Nephron (organoid): ENCODE data around the gene OR52K1.
"Not testable (repeated sequence)": the region's sequence is repeated elsewhere in the genome, so short reads cannot be mapped to it uniquely, and the experiment has no call there.

Source experiments
- H3K27ac Mint-ChIP-seq, 3 experiments: 2 replicates each; pipeline ENCODE4 v1.8.0; 2020; ENCODE audit warnings: mixed read lengths in 3 of 3, mild to moderate bottlenecking in 2 of 3, moderate library complexity in 1 of 3
- H3K27me3 Mint-ChIP-seq: 2 replicates; pipeline ENCODE4 v1.8.0; 2021; ENCODE audit warnings: low read depth, mild to moderate bottlenecking, moderate library complexity, mixed read lengths
- H3K36me3 Mint-ChIP-seq: 2 replicates; pipeline ENCODE4 v1.8.0; 2020; ENCODE audit warnings: low read depth, mixed read lengths
- H3K4me1 Mint-ChIP-seq: 2 replicates; pipeline ENCODE4 v1.8.0; 2020; ENCODE audit warnings: mixed read lengths
- H3K4me3 Mint-ChIP-seq, 3 experiments: 2 replicates each; pipeline ENCODE4 v1.8.0; 2020; ENCODE audit warnings: mild to moderate bottlenecking in 3 of 3, mixed read lengths in 3 of 3, moderate library complexity in 2 of 3
- H3K9me3 Mint-ChIP-seq: 2 replicates; pipeline ENCODE4 v1.8.0; 2020; ENCODE audit warnings: mixed read lengths
- CTCF ChIP-seq, 3 experiments: fragments of 200-600 bp; sonication (generic); IDR thresholded peaks; one replicate each; pipeline ENCODE4 v1.5.0; 2021; ENCODE audit warnings: antibody characterized with exemption in 3 of 3; ENCODE audit not compliant: unreplicated experiment in 3 of 3

Gene OR52K1

GRCh38 chr11:4511282-4512245, 29.1 kb downstream of the OR52K1 start:
- no peak for TF ChIP-seq CTCF (IDR thresholded peaks at IDR 0.05; ENCODE audit: unreplicated experiment in 3 of 3)
- no peak overlapping the region for H3K27ac Mint-ChIP-seq
- no peak overlapping the region for H3K4me3 Mint-ChIP-seq
- no peaks in the 10 kb centered on the region for H3K36me3 Mint-ChIP-seq
- H3K4me1 Mint-ChIP-seq: no peaks in the 10 kb centered on the region
- H3K27me3 Mint-ChIP-seq: no peaks in the 10 kb centered on the region
- H3K9me3 Mint-ChIP-seq: peaks cover 2% of the 10 kb centered on the region

- H3K36me3 Mint-ChIP-seq: no peaks in the 10 kb centered on the region
- no peaks in the 10 kb centered on the region for H3K27me3 Mint-ChIP-seq
- H3K9me3 Mint-ChIP-seq: no peaks in the 10 kb centered on the region
- H3K4me1 Mint-ChIP-seq: no peaks in the 10 kb centered on the region
- no peak overlapping the region for H3K4me3 Mint-ChIP-seq
- TF ChIP-seq CTCF (IDR thresholded peaks at IDR 0.05; ENCODE audit: unreplicated experiment in 3 of 3): no peak
- H3K27ac Mint-ChIP-seq: no peak overlapping the region
These were observed 31.8 kb downstream of the OR52K1 start for GRCh38 chr11:4514196-4514595.

GRCh38 chr11:4522339-4522738, 39.9 kb downstream of the OR52K1 start:
- Mint-ChIP-seq H3K4me3 (no peak overlapping the region), H3K36me3 (no peaks in the 10 kb centered on the region), H3K27ac (no peak overlapping the region), H3K9me3 (no peaks in the 10 kb centered on the region), H3K4me1 (no peaks in the 10 kb centered on the region), H3K27me3 (peaks cover 9% of the 10 kb centered on the region)
- no peak for TF ChIP-seq CTCF (IDR thresholded peaks at IDR 0.05; ENCODE audit: unreplicated experiment in 3 of 3)

GRCh38 chr11:4522752-4523151, 40.3 kb downstream of the OR52K1 start:
- Mint-ChIP-seq H3K4me3 (no peak overlapping the region), H3K9me3 (no peaks in the 10 kb centered on the region), H3K36me3 (no peaks in the 10 kb centered on the region), H3K4me1 (no peaks in the 10 kb centered on the region), H3K27ac (no peak overlapping the region), H3K27me3 (peaks cover 9% of the 10 kb centered on the region)
- TF ChIP-seq CTCF (IDR thresholded peaks at IDR 0.05; ENCODE audit: unreplicated experiment in 3 of 3): no peak

- H3K4me3 Mint-ChIP-seq: no peak overlapping the region
- no peak overlapping the region for H3K27ac Mint-ChIP-seq
- no peaks in the 10 kb centered on the region for H3K9me3 Mint-ChIP-seq
- no peaks in the 10 kb centered on the region for H3K4me1 Mint-ChIP-seq
- no peak for TF ChIP-seq CTCF (IDR thresholded peaks at IDR 0.05; ENCODE audit: unreplicated experiment in 3 of 3)
- H3K36me3 Mint-ChIP-seq: no peaks in the 10 kb centered on the region
- peaks cover 9% of the 10 kb centered on the region for H3K27me3 Mint-ChIP-seq
These were observed 41.2 kb downstream of the OR52K1 start for GRCh38 chr11:4523666-4524065.

- peaks cover 5% of the 10 kb centered on the region for H3K9me3 Mint-ChIP-seq
- H3K36me3 Mint-ChIP-seq: no peaks in the 10 kb centered on the region
- H3K27ac Mint-ChIP-seq: no peak overlapping the region
- TF ChIP-seq CTCF (IDR thresholded peaks at IDR 0.05; ENCODE audit: unreplicated experiment in 3 of 3): no peak
- H3K4me1 Mint-ChIP-seq: no peaks in the 10 kb centered on the region
- H3K27me3 Mint-ChIP-seq: no peaks in the 10 kb centered on the region
- H3K4me3 Mint-ChIP-seq: no peak overlapping the region
These were observed 45.5 kb downstream of the OR52K1 start for GRCh38 chr11:4527926-4528325.

- not testable (repeated sequence) for H3K9me3 Mint-ChIP-seq, H3K36me3 Mint-ChIP-seq, H3K27ac Mint-ChIP-seq, H3K4me1 Mint-ChIP-seq, H3K27me3 Mint-ChIP-seq, H3K4me3 Mint-ChIP-seq
These were observed 49.2 kb downstream of the OR52K1 start for GRCh38 chr11:4531686-4532085.
